GM23338 (cell line): ENCODE results near the gene RHEBL1. TPM values are rescaled to one million over a fixed set of nuclear protein-coding genes. Genes with fewer than 3 reads are reported as not detected.

ENCODE experiments used
- ATAC-seq: fragments of 200-7000 bp; cut with Tn5 transposase; 3 replicates; pipeline ENCODE4 v1.9.1; 2020
- DNase-seq: peaks from one replicate; pipeline ENCODE4 v3.0.0-alpha.2; 2015; ENCODE audit warnings: low spot score
- H2AFZ ChIP-seq: fragments of 200-600 bp; sonication (generic); 2 replicates; pipeline ENCODE4 v1.8.0; 2016; ENCODE audit warnings: antibody characterized with exemption, mild to moderate bottlenecking, moderate library complexity
- H3F3A ChIP-seq: fragments of 200-600 bp; sonication (generic); replicated peaks from 2 replicates; pipeline ENCODE4 v1.8.0; 2017; ENCODE audit warnings: antibody characterized with exemption, mixed run types, low read depth
- H3K27ac ChIP-seq: fragments of 200-600 bp; sonication (generic); 2 replicates; pipeline ENCODE4 v1.6.1; 2016; ENCODE audit warnings: low read depth
- H3K27me3 ChIP-seq: fragments of 200-600 bp; sonication (generic); 2 replicates; pipeline ENCODE4 v1.8.0; 2016; ENCODE audit warnings: mild to moderate bottlenecking, mixed run types, moderate library complexity; ENCODE audit not compliant: insufficient read depth
- H3K36me3 ChIP-seq: fragments of 200-600 bp; sonication (generic); 2 replicates; pipeline ENCODE4 v1.8.0; 2016; ENCODE audit warnings: mild to moderate bottlenecking; ENCODE audit not compliant: insufficient read depth
- H3K4me1 ChIP-seq: fragments of 200-600 bp; sonication (generic); 2 replicates; pipeline ENCODE4 v1.8.0; 2016; ENCODE audit warnings: mild to moderate bottlenecking, moderate library complexity; ENCODE audit not compliant: insufficient read depth
- H3K4me2 ChIP-seq: fragments of 200-600 bp; sonication (generic); 2 replicates; pipeline ENCODE4 v1.7.1; 2017; ENCODE audit warnings: mixed run types
- H3K4me3 ChIP-seq: fragments of 200-600 bp; sonication (generic); 2 replicates; pipeline ENCODE4 v1.6.1; 2016; ENCODE audit warnings: mixed run types
- H3K79me2 ChIP-seq: fragments of 200-600 bp; sonication (generic); replicated peaks from 2 replicates; pipeline ENCODE4 v1.8.0; 2017; ENCODE audit warnings: mild to moderate bottlenecking; ENCODE audit not compliant: insufficient read depth
- H3K9me2 ChIP-seq: fragments of 200-600 bp; sonication (generic); 2 replicates; pipeline ENCODE4 v1.8.0; 2017; ENCODE audit not compliant: insufficient read depth
- H4K20me1 ChIP-seq: fragments of 200-600 bp; sonication (generic); replicated peaks from 2 replicates; pipeline ENCODE4 v1.8.0; 2017; ENCODE audit warnings: mild to moderate bottlenecking; ENCODE audit not compliant: insufficient read depth
- H3K27ac Mint-ChIP-seq: 2 replicates; pipeline ENCODE4 v1.8.0; 2020; ENCODE audit warnings: inconsistent platforms, mild to moderate bottlenecking, moderate library complexity, mixed read lengths
- H3K27me3 Mint-ChIP-seq: 3 replicates; pipeline ENCODE4 v1.8.0; 2022; ENCODE audit warnings: low read depth, mild to moderate bottlenecking, moderate library complexity, mixed read lengths, inconsistent platforms; ENCODE audit not compliant: insufficient read depth, poor library complexity
- H3K36me3 Mint-ChIP-seq: 3 replicates; pipeline ENCODE4 v1.8.0; 2021; ENCODE audit warnings: low read depth, mild to moderate bottlenecking, inconsistent platforms, moderate library complexity, mixed read lengths
- H3K4me1 Mint-ChIP-seq: 3 replicates; pipeline ENCODE4 v1.8.0; 2020; ENCODE audit warnings: mild to moderate bottlenecking, inconsistent platforms, mixed read lengths
- H3K4me3 Mint-ChIP-seq: 3 replicates; pipeline ENCODE4 v1.8.0; 2021; ENCODE audit warnings: moderate library complexity, mild to moderate bottlenecking, inconsistent platforms, mixed read lengths
- H3K9me3 Mint-ChIP-seq: 3 replicates; pipeline ENCODE4 v1.8.0; 2020; ENCODE audit warnings: moderate library complexity, mild to moderate bottlenecking, inconsistent platforms, mixed read lengths
- CREB1 ChIP-seq: fragments of 250-450 bp; sonication (Bioruptor Pico); IDR thresholded peaks from 2 replicates; pipeline ENCODE4 v1.5.0; 2020; ENCODE audit warnings: low read depth, mild to moderate bottlenecking, moderate library complexity
- EZH2 ChIP-seq: fragments of 200-600 bp; sonication (generic); IDR thresholded peaks from one replicate; pipeline ENCODE4 v1.8.0; 2017; ENCODE audit warnings: antibody characterized with exemption, mild to moderate bottlenecking, low read depth; ENCODE audit not compliant: unreplicated experiment
- EZH2phosphoT487 ChIP-seq: fragments of 200-600 bp; sonication (generic); IDR thresholded peaks from one replicate; pipeline ENCODE4 v1.8.1; 2018; ENCODE audit warnings: antibody characterized with exemption; ENCODE audit not compliant: unreplicated experiment
- JUNB ChIP-seq: IDR thresholded peaks from one replicate; pipeline ENCODE4 v1.6.1; 2016; ENCODE audit warnings: antibody characterized with exemption; ENCODE audit not compliant: unreplicated experiment
- NANOG ChIP-seq: IDR thresholded peaks from 2 replicates; pipeline ENCODE4 v1.6.1; 2016; ENCODE audit warnings: antibody characterized with exemption, borderline replicate concordance
- STAT1 ChIP-seq: IDR thresholded peaks from one replicate; pipeline ENCODE4 v1.6.1; 2016; ENCODE audit warnings: antibody characterized with exemption; ENCODE audit not compliant: unreplicated experiment
- ZNF114 ChIP-seq: fragments of 250-450 bp; sonication (Bioruptor Pico); IDR thresholded peaks from 2 replicates; pipeline ENCODE4 v1.5.0; 2020; ENCODE audit warnings: mild to moderate bottlenecking, moderate library complexity
- ZNF331 ChIP-seq: fragments of 250-450 bp; sonication (Bioruptor Pico); IDR thresholded peaks from 2 replicates; pipeline ENCODE4 v1.5.0; 2020; ENCODE audit warnings: low read depth, mild to moderate bottlenecking, moderate library complexity
- polyA plus RNA-seq: library from polyadenylated mRNA; unstranded; fragments of >200 nt; fragmentation: Nextera tagmentation; extraction: Ambion mirVana; gene quantifications from 2 replicates; pipeline ENCODE4 v1.2.1, GENCODE V29; 2016
- total RNA-seq: library from RNA; depleted of rRNA; stranded (reverse); fragments of >200 nt; shearing (Covaris generic); gene quantifications from 2 replicates; pipeline ENCODE4 v1.2.3, GENCODE V29; 2014
- TF ChIP-seq, protein P1 (sequence below), 2 experiments: fragments of 200-600 bp in 1 of 2; sonication (generic) in 1 of 2; conservative IDR thresholded peaks; 2 replicates each; pipeline versions ENCODE4 v1.5.1 to v1.6.1; 2016 to 2017; ENCODE audit warnings: antibody characterized with exemption in 2 of 2, low read depth in 2 of 2, mild to moderate bottlenecking in 2 of 2, moderate library complexity in 1 of 2
- TF ChIP-seq, protein P2 (sequence below): IDR thresholded peaks from one replicate; pipeline ENCODE4 v1.6.1; 2018; ENCODE audit warnings: antibody characterized with exemption; ENCODE audit not compliant: unreplicated experiment
- TF ChIP-seq, protein P3 (sequence below): fragments of 250-450 bp; sonication (Bioruptor Pico); IDR thresholded peaks from 2 replicates; pipeline ENCODE4 v1.5.0; 2020; ENCODE audit warnings: mild to moderate bottlenecking, moderate library complexity

Gene RHEBL1
- total and polyA plus RNA-seq, 2 experiments from 2014 or later = 9.4 to 11.8 TPM

DNA sequence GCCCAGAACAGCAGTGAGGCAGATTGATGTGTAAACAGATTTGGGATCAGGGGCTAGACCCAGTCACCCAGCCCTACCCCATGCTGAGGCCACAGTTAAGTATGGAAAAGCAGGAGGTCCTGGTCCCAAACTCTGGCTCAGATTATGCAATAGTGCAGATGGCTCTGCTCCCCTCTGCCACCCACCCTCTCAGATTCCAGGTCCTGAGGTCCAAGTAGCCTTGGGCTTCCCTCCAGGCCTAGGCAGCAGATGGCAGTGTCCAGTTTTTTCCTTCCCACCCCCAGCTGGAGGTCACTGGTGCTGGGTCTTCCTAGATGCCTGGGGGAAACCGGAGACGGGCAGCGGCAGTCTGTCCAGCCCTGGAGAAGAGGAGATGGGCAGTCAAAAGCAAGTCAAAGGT lies 27.6 kb upstream of the RHEBL1 start:
- Histone ChIP-seq H3F3A (peaks cover 7% of the 10 kb centered on the region; the same call in 1 of the 2 replicates), H3K27ac (no peak overlapping the region), H2AFZ (no peak overlapping the region), H3K27me3 (peaks cover 41% of the 10 kb centered on the region), H3K4me3 (no peak overlapping the region), H4K20me1 (peaks cover 17% of the 10 kb centered on the region), H3K4me2 (no peak overlapping the region), H3K79me2 (no peaks in the 10 kb centered on the region), H3K36me3 (peaks cover 4% of the 10 kb centered on the region; the same call in 1 of the 2 replicates), H3K4me1 (peaks cover 25% of the 10 kb centered on the region), H3K9me2 (no peaks in the 10 kb centered on the region)
- DNase-seq = no peak
- peaks cover 34% of the 10 kb centered on the region for H3K36me3 Mint-ChIP-seq
- H3K4me3 Mint-ChIP-seq = no peak overlapping the region
- no peak for ATAC-seq
- H3K27me3 Mint-ChIP-seq = peaks cover 38% of the 10 kb centered on the region
- peaks cover 28% of the 10 kb centered on the region for H3K4me1 Mint-ChIP-seq
- H3K27ac Mint-ChIP-seq = no peak overlapping the region
- H3K9me3 Mint-ChIP-seq = no peaks in the 10 kb centered on the region
- TF ChIP-seq JUNB (no peak), NANOG (no peak), ZNF114 (CRISPR knock-in tag) (no peak), EZH2 (no peak), ZNF331 (no peak)
- TF ChIP-seq, protein P1, sequence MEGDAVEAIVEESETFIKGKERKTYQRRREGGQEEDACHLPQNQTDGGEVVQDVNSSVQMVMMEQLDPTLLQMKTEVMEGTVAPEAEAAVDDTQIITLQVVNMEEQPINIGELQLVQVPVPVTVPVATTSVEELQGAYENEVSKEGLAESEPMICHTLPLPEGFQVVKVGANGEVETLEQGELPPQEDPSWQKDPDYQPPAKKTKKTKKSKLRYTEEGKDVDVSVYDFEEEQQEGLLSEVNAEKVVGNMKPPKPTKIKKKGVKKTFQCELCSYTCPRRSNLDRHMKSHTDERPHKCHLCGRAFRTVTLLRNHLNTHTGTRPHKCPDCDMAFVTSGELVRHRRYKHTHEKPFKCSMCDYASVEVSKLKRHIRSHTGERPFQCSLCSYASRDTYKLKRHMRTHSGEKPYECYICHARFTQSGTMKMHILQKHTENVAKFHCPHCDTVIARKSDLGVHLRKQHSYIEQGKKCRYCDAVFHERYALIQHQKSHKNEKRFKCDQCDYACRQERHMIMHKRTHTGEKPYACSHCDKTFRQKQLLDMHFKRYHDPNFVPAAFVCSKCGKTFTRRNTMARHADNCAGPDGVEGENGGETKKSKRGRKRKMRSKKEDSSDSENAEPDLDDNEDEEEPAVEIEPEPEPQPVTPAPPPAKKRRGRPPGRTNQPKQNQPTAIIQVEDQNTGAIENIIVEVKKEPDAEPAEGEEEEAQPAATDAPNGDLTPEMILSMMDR (conservative IDR thresholded peaks at IDR 0.05; ENCODE audit: low read depth in 2 of 2) = no peak

DNA sequence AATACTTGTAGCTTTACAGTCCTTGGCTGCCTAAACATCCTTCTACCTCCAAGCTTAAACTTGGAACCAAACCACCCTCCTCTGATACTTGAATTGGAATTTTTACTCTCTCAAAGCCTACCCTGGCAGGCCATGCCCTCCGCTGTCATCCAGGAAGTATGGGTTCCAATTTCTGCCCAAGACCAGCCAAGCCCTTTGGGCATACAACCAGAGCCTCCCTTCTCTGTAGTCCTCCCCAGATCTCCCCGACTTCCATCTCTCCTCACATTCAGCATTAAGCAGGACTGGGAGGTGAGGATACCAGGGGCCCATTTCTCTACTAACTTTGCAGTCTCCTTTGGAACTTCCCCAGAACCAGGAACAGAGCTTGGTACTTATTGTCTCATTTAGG lies 25.2 kb upstream of the RHEBL1 start:
- peak overlapping the region; percentile 58 for H3K4me3 ChIP-seq
- H3K4me1 ChIP-seq = peaks cover 35% of the 10 kb centered on the region
- H3K36me3 ChIP-seq = no peaks in the 10 kb centered on the region
- peaks cover 11% of the 10 kb centered on the region; the same call in 1 of the 2 replicates for H3F3A ChIP-seq
- peaks cover 46% of the 10 kb centered on the region for H3K4me1 Mint-ChIP-seq
- no peak overlapping the region for H2AFZ ChIP-seq
- no peak for ATAC-seq
- no peaks in the 10 kb centered on the region for H3K9me3 Mint-ChIP-seq
- no peaks in the 10 kb centered on the region for H3K79me2 ChIP-seq
- no peak for DNase-seq
- peaks cover 18% of the 10 kb centered on the region for H3K36me3 Mint-ChIP-seq
- H4K20me1 ChIP-seq = peaks cover 17% of the 10 kb centered on the region
- no peak overlapping the region for H3K27ac Mint-ChIP-seq
- H3K27me3 ChIP-seq = peaks cover 65% of the 10 kb centered on the region
- no peaks in the 10 kb centered on the region for H3K9me2 ChIP-seq
- H3K4me2 ChIP-seq = peak overlapping the region; percentile 94
- peaks cover 62% of the 10 kb centered on the region for H3K27me3 Mint-ChIP-seq
- H3K27ac ChIP-seq = no peak overlapping the region
- H3K4me3 Mint-ChIP-seq = peak overlapping the region; percentile 59
- TF ChIP-seq ZNF331 (no peak), EZH2phosphoT487 (no peak), STAT1 (no peak), CREB1 (CRISPR knock-in tag) (no peak)
- TF ChIP-seq, protein P2, sequence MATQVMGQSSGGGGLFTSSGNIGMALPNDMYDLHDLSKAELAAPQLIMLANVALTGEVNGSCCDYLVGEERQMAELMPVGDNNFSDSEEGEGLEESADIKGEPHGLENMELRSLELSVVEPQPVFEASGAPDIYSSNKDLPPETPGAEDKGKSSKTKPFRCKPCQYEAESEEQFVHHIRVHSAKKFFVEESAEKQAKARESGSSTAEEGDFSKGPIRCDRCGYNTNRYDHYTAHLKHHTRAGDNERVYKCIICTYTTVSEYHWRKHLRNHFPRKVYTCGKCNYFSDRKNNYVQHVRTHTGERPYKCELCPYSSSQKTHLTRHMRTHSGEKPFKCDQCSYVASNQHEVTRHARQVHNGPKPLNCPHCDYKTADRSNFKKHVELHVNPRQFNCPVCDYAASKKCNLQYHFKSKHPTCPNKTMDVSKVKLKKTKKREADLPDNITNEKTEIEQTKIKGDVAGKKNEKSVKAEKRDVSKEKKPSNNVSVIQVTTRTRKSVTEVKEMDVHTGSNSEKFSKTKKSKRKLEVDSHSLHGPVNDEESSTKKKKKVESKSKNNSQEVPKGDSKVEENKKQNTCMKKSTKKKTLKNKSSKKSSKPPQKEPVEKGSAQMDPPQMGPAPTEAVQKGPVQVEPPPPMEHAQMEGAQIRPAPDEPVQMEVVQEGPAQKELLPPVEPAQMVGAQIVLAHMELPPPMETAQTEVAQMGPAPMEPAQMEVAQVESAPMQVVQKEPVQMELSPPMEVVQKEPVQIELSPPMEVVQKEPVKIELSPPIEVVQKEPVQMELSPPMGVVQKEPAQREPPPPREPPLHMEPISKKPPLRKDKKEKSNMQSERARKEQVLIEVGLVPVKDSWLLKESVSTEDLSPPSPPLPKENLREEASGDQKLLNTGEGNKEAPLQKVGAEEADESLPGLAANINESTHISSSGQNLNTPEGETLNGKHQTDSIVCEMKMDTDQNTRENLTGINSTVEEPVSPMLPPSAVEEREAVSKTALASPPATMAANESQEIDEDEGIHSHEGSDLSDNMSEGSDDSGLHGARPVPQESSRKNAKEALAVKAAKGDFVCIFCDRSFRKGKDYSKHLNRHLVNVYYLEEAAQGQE = no peak
- TF ChIP-seq, protein P3, sequence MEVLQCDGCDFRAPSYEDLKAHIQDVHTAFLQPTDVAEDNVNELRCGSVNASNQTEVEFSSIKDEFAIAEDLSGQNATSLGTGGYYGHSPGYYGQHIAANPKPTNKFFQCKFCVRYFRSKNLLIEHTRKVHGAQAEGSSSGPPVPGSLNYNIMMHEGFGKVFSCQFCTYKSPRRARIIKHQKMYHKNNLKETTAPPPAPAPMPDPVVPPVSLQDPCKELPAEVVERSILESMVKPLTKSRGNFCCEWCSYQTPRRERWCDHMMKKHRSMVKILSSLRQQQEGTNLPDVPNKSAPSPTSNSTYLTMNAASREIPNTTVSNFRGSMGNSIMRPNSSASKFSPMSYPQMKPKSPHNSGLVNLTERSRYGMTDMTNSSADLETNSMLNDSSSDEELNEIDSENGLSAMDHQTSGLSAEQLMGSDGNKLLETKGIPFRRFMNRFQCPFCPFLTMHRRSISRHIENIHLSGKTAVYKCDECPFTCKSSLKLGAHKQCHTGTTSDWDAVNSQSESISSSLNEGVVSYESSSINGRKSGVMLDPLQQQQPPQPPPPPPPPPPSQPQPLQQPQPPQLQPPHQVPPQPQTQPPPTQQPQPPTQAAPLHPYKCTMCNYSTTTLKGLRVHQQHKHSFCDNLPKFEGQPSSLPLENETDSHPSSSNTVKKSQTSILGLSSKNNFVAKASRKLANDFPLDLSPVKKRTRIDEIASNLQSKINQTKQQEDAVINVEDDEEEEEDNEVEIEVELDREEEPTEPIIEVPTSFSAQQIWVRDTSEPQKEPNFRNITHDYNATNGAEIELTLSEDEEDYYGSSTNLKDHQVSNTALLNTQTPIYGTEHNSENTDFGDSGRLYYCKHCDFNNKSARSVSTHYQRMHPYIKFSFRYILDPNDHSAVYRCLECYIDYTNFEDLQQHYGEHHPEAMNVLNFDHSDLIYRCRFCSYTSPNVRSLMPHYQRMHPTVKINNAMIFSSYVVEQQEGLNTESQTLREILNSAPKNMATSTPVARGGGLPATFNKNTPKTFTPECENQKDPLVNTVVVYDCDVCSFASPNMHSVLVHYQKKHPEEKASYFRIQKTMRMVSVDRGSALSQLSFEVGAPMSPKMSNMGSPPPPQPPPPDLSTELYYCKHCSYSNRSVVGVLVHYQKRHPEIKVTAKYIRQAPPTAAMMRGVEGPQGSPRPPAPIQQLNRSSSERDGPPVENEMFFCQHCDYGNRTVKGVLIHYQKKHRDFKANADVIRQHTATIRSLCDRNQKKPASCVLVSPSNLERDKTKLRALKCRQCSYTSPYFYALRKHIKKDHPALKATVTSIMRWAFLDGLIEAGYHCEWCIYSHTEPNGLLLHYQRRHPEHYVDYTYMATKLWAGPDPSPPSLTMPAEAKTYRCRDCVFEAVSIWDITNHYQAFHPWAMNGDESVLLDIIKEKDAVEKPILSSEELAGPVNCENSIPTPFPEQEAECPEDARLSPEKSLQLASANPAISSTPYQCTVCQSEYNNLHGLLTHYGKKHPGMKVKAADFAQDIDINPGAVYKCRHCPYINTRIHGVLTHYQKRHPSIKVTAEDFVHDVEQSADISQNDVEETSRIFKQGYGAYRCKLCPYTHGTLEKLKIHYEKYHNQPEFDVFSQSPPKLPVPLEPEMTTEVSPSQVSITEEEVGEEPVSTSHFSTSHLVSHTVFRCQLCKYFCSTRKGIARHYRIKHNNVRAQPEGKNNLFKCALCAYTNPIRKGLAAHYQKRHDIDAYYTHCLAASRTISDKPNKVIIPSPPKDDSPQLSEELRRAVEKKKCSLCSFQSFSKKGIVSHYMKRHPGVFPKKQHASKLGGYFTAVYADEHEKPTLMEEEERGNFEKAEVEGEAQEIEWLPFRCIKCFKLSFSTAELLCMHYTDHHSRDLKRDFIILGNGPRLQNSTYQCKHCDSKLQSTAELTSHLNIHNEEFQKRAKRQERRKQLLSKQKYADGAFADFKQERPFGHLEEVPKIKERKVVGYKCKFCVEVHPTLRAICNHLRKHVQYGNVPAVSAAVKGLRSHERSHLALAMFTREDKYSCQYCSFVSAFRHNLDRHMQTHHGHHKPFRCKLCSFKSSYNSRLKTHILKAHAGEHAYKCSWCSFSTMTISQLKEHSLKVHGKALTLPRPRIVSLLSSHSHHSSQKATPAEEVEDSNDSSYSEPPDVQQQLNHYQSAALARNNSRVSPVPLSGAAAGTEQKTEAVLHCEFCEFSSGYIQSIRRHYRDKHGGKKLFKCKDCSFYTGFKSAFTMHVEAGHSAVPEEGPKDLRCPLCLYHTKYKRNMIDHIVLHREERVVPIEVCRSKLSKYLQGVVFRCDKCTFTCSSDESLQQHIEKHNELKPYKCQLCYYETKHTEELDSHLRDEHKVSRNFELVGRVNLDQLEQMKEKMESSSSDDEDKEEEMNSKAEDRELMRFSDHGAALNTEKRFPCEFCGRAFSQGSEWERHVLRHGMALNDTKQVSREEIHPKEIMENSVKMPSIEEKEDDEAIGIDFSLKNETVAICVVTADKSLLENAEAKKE (CRISPR knock-in tag) = no peak
